Panc1 (cell line): ENCODE measurements around the gene C1QL1. TPM values are rescaled to one million over a fixed set of nuclear protein-coding genes. Genes with fewer than 3 reads are reported as not detected.

Experiments used
- ATAC-seq: fragments of 200-7000 bp; cut with Tn5 transposase; 2 replicates; pipeline ENCODE4 v1.9.1; 2020; ENCODE audit warnings: mild to moderate bottlenecking, moderate library complexity
- BruUV-seq: library from RNA; stranded (reverse); fragments of 400-500 nt; replicated peaks from 2 replicates; lab custom pipeline; 2021; lab: Mats Ljungman, UMichigan
- CTCF ChIA-PET: fragments of 300-600 bp; sonication (Branson Sonifier 250); formaldehyde crosslinking; loops from one replicate; lab custom pipeline; 2022; ENCODE audit warnings: antibody characterized with exemption; lab: Charles Lee
- POLR2A ChIA-PET: fragments of 300-600 bp; sonication (Branson Sonifier 250); formaldehyde crosslinking; loops from one replicate; lab custom pipeline; 2022; ENCODE audit warnings: antibody characterized with exemption; lab: Charles Lee
- DNase-seq: peaks from one replicate; pipeline ENCODE4 v3.0.0-alpha.2; 2010; ENCODE audit warnings: low read depth, low spot score
- H3K27ac ChIP-seq: 2 replicates; pipeline ENCODE4 v1.5.1; 2011; ENCODE audit warnings: mild to moderate bottlenecking, low read length, inconsistent platforms
- H3K27me3 ChIP-seq: fragments of 200-500 bp; sonication (Bioruptor generic); 2 replicates; pipeline ENCODE4 v1.6.0; 2014; ENCODE audit warnings: low read length, inconsistent platforms; ENCODE audit not compliant: control insufficient read depth, insufficient read depth
- H3K36me3 ChIP-seq: fragments of 200-500 bp; sonication (Bioruptor generic); 2 replicates; pipeline ENCODE4 v1.5.1; 2014; ENCODE audit warnings: inconsistent platforms, mild to moderate bottlenecking, low read length, moderate library complexity; ENCODE audit not compliant: control insufficient read depth, insufficient read depth
- H3K4me1 ChIP-seq: 2 replicates; pipeline ENCODE4 v1.5.1; 2011; ENCODE audit warnings: inconsistent platforms, mild to moderate bottlenecking, low read length, moderate library complexity; ENCODE audit not compliant: control insufficient read depth, insufficient read depth
- H3K4me3 ChIP-seq, 2 experiments: 2 replicates each; pipeline ENCODE4 v1.5.1; 2011 to 2012; ENCODE audit warnings: low read depth in 2 of 2, low read length in 2 of 2, mild to moderate bottlenecking in 2 of 2, inconsistent platforms in 1 of 2, moderate library complexity in 1 of 2
- H3K9me3 ChIP-seq: fragments of 200-500 bp; sonication (Bioruptor generic); 2 replicates; pipeline ENCODE4 v1.5.1; 2014; ENCODE audit warnings: low read depth, mild to moderate bottlenecking, inconsistent platforms, low read length, moderate library complexity; ENCODE audit not compliant: control insufficient read depth, insufficient read depth
- CTCF ChIP-seq: fragments of 450-650 bp; IDR thresholded peaks from 2 replicates; pipeline ENCODE4 v1.5.1; 2017; ENCODE audit warnings: mild to moderate bottlenecking
- POLR2AphosphoS5 ChIP-seq: IDR thresholded peaks from 2 replicates; pipeline ENCODE4 v1.6.1; 2012; ENCODE audit warnings: mild to moderate bottlenecking, low read depth, low read length, moderate library complexity
- REST ChIP-seq, 2 experiments: IDR thresholded peaks; 2 replicates each; pipeline ENCODE4 v1.6.1; 2011 to 2012; ENCODE audit warnings: low read depth in 2 of 2, control low read depth in 1 of 2, low read length in 1 of 2, mild to moderate bottlenecking in 1 of 2, moderate library complexity in 1 of 2; ENCODE audit not compliant: insufficient read depth in 1 of 2
- SIN3A ChIP-seq: IDR thresholded peaks from 2 replicates; pipeline ENCODE4 v1.6.1; 2012; ENCODE audit warnings: low read depth, mild to moderate bottlenecking, low read length, moderate library complexity, borderline replicate concordance; ENCODE audit not compliant: insufficient read depth
- TCF7L2 ChIP-seq: IDR thresholded peaks from 2 replicates; pipeline ENCODE4 v1.6.1; 2011; ENCODE audit warnings: mild to moderate bottlenecking, low read depth, low read length, inconsistent platforms
- in situ Hi-C: cut with HindIII; loops from 2 replicates; pipeline ENCODE4 v1.10.0; 2016; ENCODE audit warnings: low sequenced_read_pairs, low pct_unique_long_range_greater_than_20kb
- intact Hi-C: fragments of 100-400 bp; cut with micrococcal nuclease; formaldehyde crosslinking; loops from one replicate; pipeline ENCODE4 v1.10.0; 2022; ENCODE audit not compliant: unreplicated experiment
- total RNA-seq: library from RNA; stranded (reverse); gene quantifications from one replicate; pipeline ENCODE4 v1.2.1, GENCODE V29; 2021; ENCODE audit not compliant: unreplicated experiment

The C1QL1 gene
- total RNA-seq, 1 experiment from 2014 or later = 9.5 TPM

GRCh38 chr17:44982113-44982702 is 14.1 kb upstream of the C1QL1 start:
- Histone ChIP-seq H3K27ac (no peak overlapping the region), H3K4me3 (no peak overlapping the region; a peak in 1 of 4 replicates), H3K9me3 (no peaks in the 10 kb centered on the region), H3K36me3 (no peaks in the 10 kb centered on the region), H3K27me3 (no peaks in the 10 kb centered on the region), H3K4me1 (peaks cover 8% of the 10 kb centered on the region)
- POLR2A ChIA-PET = no interaction called here
- in situ Hi-C loops = no loop called here
- DNase-seq = no peak
- ATAC-seq = no peak
- intact Hi-C loops = no loop called here
- no TSS peak for BruUV-seq
- TF ChIP-seq SIN3A = no peak
- no peak for TF ChIP-seq POLR2AphosphoS5
- TF ChIP-seq REST (IDR thresholded peaks at IDR 0.05; ENCODE audit: insufficient read depth in 1 of 2, low read depth in 2 of 2, low read length in 1 of 2) = no peak
- TF ChIP-seq TCF7L2 = no peak
- TF ChIP-seq CTCF = no peak
- CTCF ChIA-PET = no interaction called here

GRCh38 chr17:44981221-44981968 is 13.3 kb upstream of the C1QL1 start:
- no peaks in the 10 kb centered on the region for H3K36me3 ChIP-seq
- intact Hi-C loops = no loop called here
- CTCF ChIA-PET = no interaction called here
- DNase-seq (peak; percentile 69), ATAC-seq (peak; percentile 59; the same call in 1 of the 2 replicates)
- BruUV-seq = no TSS peak
- TF ChIP-seq CTCF (no peak), POLR2AphosphoS5 (no peak), SIN3A (no peak), TCF7L2 (no peak), REST (IDR thresholded peaks at IDR 0.05; ENCODE audit: insufficient read depth in 1 of 2, low read depth in 2 of 2, low read length in 1 of 2) (no peak)
- peak overlapping the region in 1 of 2 experiments; percentile 52; a peak in 2 of 4 replicates for H3K4me3 ChIP-seq
- H3K4me1 ChIP-seq = peaks cover 8% of the 10 kb centered on the region
- POLR2A ChIA-PET = no interaction called here
- H3K9me3 ChIP-seq = no peaks in the 10 kb centered on the region
- in situ Hi-C loops = no loop called here
- H3K27me3 ChIP-seq = no peaks in the 10 kb centered on the region
- H3K27ac ChIP-seq = 0 out of 2 replicates have a peak overlapping the region, but pooled peaks have one; percentile 34
